B cell (primary cell): ENCODE measurements around the gene CDK18. TPM values are rescaled to one million over a fixed set of nuclear protein-coding genes. Genes with fewer than 3 reads are reported as not detected.

Source experiments
- ATAC-seq: fragments of 200-7000 bp; cut with Tn5 transposase; one replicate; pipeline ENCODE4 v1.10.0; 2021; ENCODE audit warnings: low read depth, mild to moderate bottlenecking, moderate number of reproducible peaks, moderate library complexity
- CTCF ChIA-PET: fragments of 350-600 bp; sonication (Branson Sonifier 250); formaldehyde crosslinking; loops from one replicate; lab custom pipeline; 2021; ENCODE audit warnings: antibody characterized with exemption, inconsistent platforms; lab: Charles Lee
- POLR2A ChIA-PET: fragments of 350-600 bp; sonication (Branson Sonifier 250); formaldehyde crosslinking; loops from one replicate; lab custom pipeline; 2021; ENCODE audit warnings: antibody characterized with exemption; lab: Charles Lee
- DNase-seq: peaks from one replicate; pipeline ENCODE4 v3.0.0; 2013
- H2AFZ ChIP-seq: 2 replicates; pipeline ENCODE4 v1.6.1; 2012; ENCODE audit warnings: mild to moderate bottlenecking, low read depth, low read length; ENCODE audit not compliant: insufficient read depth, poor library complexity, severe bottlenecking
- H3K27ac ChIP-seq, 2 donors: 1 replicate in 1 of 2; 2 replicates in 1 of 2; pipeline ENCODE4 v1.5.1; 2012 to 2013; ENCODE audit warnings: low read length in 2 of 2, mild to moderate bottlenecking in 2 of 2, moderate library complexity in 1 of 2
- H3K27me3 ChIP-seq, 4 experiments: fragments of 200-600 bp in 1 of 4; sonication (generic) in 1 of 4; replicated peaks in 1 of 4; 1 replicate in 2 of 4; 2 replicates in 2 of 4; pipeline versions ENCODE4 v1.6.1 to v1.7.0; 2013 to 2016; ENCODE audit warnings: low read length in 3 of 4, mild to moderate bottlenecking in 2 of 4, mixed read lengths in 1 of 4, moderate library complexity in 1 of 4; ENCODE audit not compliant: insufficient read depth in 4 of 4, control insufficient read depth in 3 of 4; ENCODE audit errors: control extremely low read depth in 1 of 4
- H3K36me3 ChIP-seq, 2 experiments: replicated peaks in 1 of 2; 1 replicate in 1 of 2; 2 replicates in 1 of 2; pipeline versions ENCODE4 v1.6.1 to v1.7.1; 2013; ENCODE audit warnings: low read length in 1 of 2; ENCODE audit not compliant: insufficient read depth in 2 of 2, control insufficient read depth in 1 of 2; ENCODE audit errors: control extremely low read depth in 1 of 2, extremely low read depth in 1 of 2
- H3K4me1 ChIP-seq, 2 donors: fragments of 200-600 bp in 1 of 2; sonication (generic) in 1 of 2; 1 replicate in 1 of 2; 2 replicates in 1 of 2; pipeline versions ENCODE4 v1.5.1 to v1.6.1; 2013 to 2017; ENCODE audit warnings: low read length in 2 of 2; ENCODE audit not compliant: control insufficient read depth in 2 of 2, insufficient read depth in 2 of 2
- H3K4me2 ChIP-seq: replicated peaks from 2 replicates; pipeline ENCODE3; 2012; ENCODE audit warnings: mild to moderate bottlenecking, low read depth, low read length; ENCODE audit not compliant: poor library complexity, severe bottlenecking
- H3K4me3 ChIP-seq, 5 experiments: fragments of 200-600 bp in 1 of 5; sonication (generic) in 1 of 5; 1 replicate in 3 of 5; 2 replicates in 2 of 5; pipeline versions ENCODE4 v1.5.1 to v1.7.0; 2011 to 2016; ENCODE audit warnings: low read length in 4 of 5, mild to moderate bottlenecking in 4 of 5, low read depth in 2 of 5, control low read depth in 1 of 5, moderate library complexity in 1 of 5; ENCODE audit not compliant: insufficient read depth in 1 of 5; ENCODE audit errors: control extremely low read depth in 1 of 5, extremely low read depth in 1 of 5
- H3K79me2 ChIP-seq: fragments of 200-600 bp; sonication (generic); one replicate; pipeline ENCODE4 v1.6.0; 2016; ENCODE audit warnings: low read length; ENCODE audit not compliant: control insufficient read depth, insufficient read depth
- H3K9ac ChIP-seq: fragments of 200-600 bp; sonication (generic); 2 replicates; pipeline ENCODE4 v1.6.1; 2017; ENCODE audit warnings: mild to moderate bottlenecking, low read length, moderate library complexity
- H3K9me3 ChIP-seq, 3 donors: one replicate each; pipeline versions ENCODE4 v1.6.1 to v1.7.1; 2013; ENCODE audit warnings: low read length in 2 of 3; ENCODE audit not compliant: control insufficient read depth in 2 of 3, insufficient read depth in 1 of 3; ENCODE audit errors: control extremely low read depth in 1 of 3
- H4K20me1 ChIP-seq: 2 replicates; pipeline ENCODE4 v1.6.0; 2012; ENCODE audit warnings: mild to moderate bottlenecking, low read length; ENCODE audit not compliant: insufficient read depth, control insufficient read depth, poor library complexity, severe bottlenecking
- H3K27ac Mint-ChIP-seq: one replicate; pipeline ENCODE4 v1.8.0; 2021; ENCODE audit warnings: mixed read lengths
- H3K27me3 Mint-ChIP-seq: one replicate; pipeline ENCODE4 v1.8.0; 2021; ENCODE audit warnings: mixed read lengths
- H3K4me1 Mint-ChIP-seq: one replicate; pipeline ENCODE4 v1.8.0; 2021; ENCODE audit warnings: mixed read lengths
- H3K4me3 Mint-ChIP-seq: one replicate; pipeline ENCODE4 v1.8.0; 2021; ENCODE audit warnings: mixed read lengths
- H3K9me3 Mint-ChIP-seq: one replicate; pipeline ENCODE4 v1.8.0; 2022; ENCODE audit warnings: mixed read lengths; ENCODE audit not compliant: insufficient read depth
- EZH2 ChIP-seq: IDR thresholded peaks from 2 replicates; pipeline ENCODE4 v1.6.1; 2012; ENCODE audit warnings: borderline replicate concordance, low read depth, mild to moderate bottlenecking, moderate library complexity, low read length; ENCODE audit not compliant: insufficient read depth, poor library complexity, severe bottlenecking
- WGBS: methylation state at CpG from one replicate; pipeline ENCODE4 v1.1.5; 2013; ENCODE audit warnings: missing lambda C conversion rate; ENCODE audit not compliant: insufficient coverage; 5-methylcytosine and 5-hydroxymethylcytosine counted together
- intact Hi-C: fragments of 100-400 bp; cut with micrococcal nuclease; formaldehyde crosslinking; loops from one replicate; pipeline ENCODE4 v1.10.0; 2022
- polyA plus RNA-seq: library from polyadenylated mRNA; depleted of rRNA; stranded (reverse); fragments of >200 nt; gene quantifications from 2 replicates; pipeline ENCODE4 v1.2.3, GENCODE V29; 2012
- total RNA-seq, 2 donors: library from RNA; stranded (reverse); fragments of 120-200 nt in 1 of 2; gene quantifications; 1 replicate in 1 of 2; 2 replicates in 1 of 2; pipeline versions ENCODE4 v1.2.3 to v1.2.4, GENCODE V29; 2013 to 2022
- TF ChIP-seq, protein P1 (sequence below): fragments of 200-600 bp; IDR thresholded peaks from one replicate; pipeline ENCODE4 v1.8.0; 2022; ENCODE audit warnings: antibody characterized with exemption, mild to moderate bottlenecking

Gene CDK18
- total and polyA plus RNA-seq, 2 donors (not counting 1 experiment from before 2014, with no cell fraction given) = 3.8 to 4.7 TPM

DNA sequence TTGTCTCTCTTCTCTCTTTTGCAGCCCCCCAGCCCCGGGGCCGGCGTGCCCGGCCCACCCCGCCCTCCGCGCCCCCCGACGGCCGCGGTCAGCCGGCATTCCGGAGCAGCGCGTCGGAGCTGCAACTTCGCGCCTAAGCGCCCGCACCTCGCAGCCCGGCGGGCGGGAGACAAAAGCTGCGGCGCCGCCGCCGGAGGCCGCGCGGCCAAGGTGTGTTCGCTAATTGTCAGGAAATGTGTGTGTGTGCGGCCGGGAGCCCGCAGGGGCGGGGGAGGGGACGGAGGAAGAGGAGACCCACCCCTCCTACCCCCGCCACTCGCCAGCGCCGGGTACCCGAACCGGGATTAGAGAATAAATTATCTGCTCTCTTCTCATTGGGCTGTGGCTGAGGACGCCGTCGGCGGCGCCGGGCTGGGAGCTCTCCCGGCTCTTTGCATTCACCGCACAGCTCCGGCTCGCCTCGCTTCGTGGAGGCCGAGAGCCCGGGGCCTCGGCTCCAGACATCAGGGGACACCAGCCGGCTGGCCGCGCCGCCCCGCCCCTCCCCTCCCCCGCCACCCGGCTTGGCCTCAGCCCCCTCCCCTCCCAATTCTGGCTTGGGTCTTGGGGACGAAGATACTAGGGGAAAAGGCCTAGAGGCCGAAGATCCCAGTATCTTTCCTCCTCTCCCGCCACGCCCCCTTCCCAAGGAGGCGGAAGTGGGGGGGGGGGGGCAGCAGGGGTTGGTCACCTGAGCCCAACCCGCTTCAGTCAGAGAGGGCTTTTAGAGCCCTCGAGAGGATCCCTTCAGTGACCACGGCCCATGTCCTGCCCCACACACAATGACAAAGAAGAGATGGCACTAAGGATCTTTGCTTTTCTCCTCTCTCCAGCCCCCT, 47.4 kb upstream of the CDK18 start:
- no peaks in the 10 kb centered on the region for H3K9me3 Mint-ChIP-seq
- ATAC-seq = peak; percentile 14
- Histone ChIP-seq H2AFZ (peak overlapping the region; percentile 47), H3K4me2 (peak overlapping the region; percentile 90), H3K9ac (peak overlapping the region; percentile 51), H3K4me1 (peaks cover 22 to 28% of the 10 kb centered on the region in 2 donors), H4K20me1 (no peaks in the 10 kb centered on the region), H3K27me3 (peaks cover 0 to 72% (median 55%) of the 10 kb centered on the region in 4 experiments), H3K4me3 (peak overlapping the region in 3 of 5 experiments; percentile 43 to 62 (median 50)), H3K36me3 (no peaks in the 10 kb centered on the region), H3K27ac (no peak overlapping the region), H3K79me2 (no peaks in the 10 kb centered on the region), H3K9me3 (peaks cover 0 to 15% (median 0%) of the 10 kb centered on the region in 3 donors)
- H3K4me3 Mint-ChIP-seq = peak overlapping the region; percentile 89
- no peak overlapping the region for H3K27ac Mint-ChIP-seq
- peaks cover 18% of the 10 kb centered on the region for H3K4me1 Mint-ChIP-seq
- intact Hi-C loops = no loop called here
- H3K27me3 Mint-ChIP-seq = peaks cover 69% of the 10 kb centered on the region
- WGBS = 3% methylated on average over 42 of the region's 74 CpGs
- peak; percentile 66 for TF ChIP-seq EZH2
- TF ChIP-seq, protein P1, sequence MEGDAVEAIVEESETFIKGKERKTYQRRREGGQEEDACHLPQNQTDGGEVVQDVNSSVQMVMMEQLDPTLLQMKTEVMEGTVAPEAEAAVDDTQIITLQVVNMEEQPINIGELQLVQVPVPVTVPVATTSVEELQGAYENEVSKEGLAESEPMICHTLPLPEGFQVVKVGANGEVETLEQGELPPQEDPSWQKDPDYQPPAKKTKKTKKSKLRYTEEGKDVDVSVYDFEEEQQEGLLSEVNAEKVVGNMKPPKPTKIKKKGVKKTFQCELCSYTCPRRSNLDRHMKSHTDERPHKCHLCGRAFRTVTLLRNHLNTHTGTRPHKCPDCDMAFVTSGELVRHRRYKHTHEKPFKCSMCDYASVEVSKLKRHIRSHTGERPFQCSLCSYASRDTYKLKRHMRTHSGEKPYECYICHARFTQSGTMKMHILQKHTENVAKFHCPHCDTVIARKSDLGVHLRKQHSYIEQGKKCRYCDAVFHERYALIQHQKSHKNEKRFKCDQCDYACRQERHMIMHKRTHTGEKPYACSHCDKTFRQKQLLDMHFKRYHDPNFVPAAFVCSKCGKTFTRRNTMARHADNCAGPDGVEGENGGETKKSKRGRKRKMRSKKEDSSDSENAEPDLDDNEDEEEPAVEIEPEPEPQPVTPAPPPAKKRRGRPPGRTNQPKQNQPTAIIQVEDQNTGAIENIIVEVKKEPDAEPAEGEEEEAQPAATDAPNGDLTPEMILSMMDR = no peak
- ChIA-PET POLR2A (no interaction called here), CTCF (interaction anchor here (1.1 to 4.4 kb wide), 6 partner anchors 16 to 184 kb away, joined by 3 to 30 read pairs (median 4); no protein-coding TSS in a partner anchor)
- peak; percentile 41 for DNase-seq
